Measurements from ENCODE around the gene PES1. TPM values are rescaled to one million over a fixed set of nuclear protein-coding genes. Genes with fewer than 3 reads are reported as not detected.

Gene PES1
- total RNA-seq, 1 experiment from 2014 or later = 111 TPM

DNA sequence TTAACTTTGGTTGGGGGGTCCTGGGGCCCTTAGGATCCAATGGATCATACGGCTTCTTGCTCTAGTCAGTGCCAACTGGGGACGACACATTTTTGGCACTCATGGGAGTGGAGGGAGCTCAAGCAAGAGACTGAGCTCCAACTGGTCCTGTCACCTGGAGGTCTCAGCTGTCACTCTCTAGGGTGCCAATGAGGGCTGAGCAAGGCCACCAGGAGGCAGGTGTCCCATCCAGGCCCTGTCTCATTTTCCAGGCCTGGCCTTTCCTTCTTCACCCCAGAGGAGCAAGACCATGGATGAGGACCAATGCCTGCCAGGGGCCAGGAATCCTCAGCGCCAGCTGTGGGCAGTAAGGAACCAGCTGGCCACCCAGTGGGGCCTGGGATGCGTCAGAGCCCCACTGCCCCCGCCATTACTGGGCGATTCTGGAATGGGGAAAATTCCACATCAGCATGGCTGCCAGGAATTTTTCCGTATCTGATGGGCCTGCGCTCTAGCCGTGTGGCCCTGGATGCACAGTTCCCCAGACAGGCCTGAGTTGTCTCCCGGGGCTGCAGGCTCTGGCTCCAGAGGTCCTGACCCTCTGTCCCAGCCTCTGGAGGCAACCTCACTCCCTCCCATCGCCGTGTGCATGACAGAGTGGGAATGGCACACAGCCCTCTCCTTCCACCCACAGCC is 16.6 kb downstream of the PES1 start:
- 0 out of 2 replicates have a peak, but pooled peaks cover 2% of the 10 kb centered on the region for H3K36me3 ChIP-seq (ENCODE audit: control insufficient read depth, insufficient read depth, low read length)
- TF ChIP-seq SIN3A (IDR thresholded peaks at IDR 0.05; ENCODE audit: borderline replicate concordance, insufficient read depth, low read depth, low read length) (no peak), POLR2AphosphoS5 (IDR thresholded peaks at IDR 0.05; ENCODE audit: low read depth, low read length) (no peak; the same call in 1 of the 2 replicates), TCF7L2 (IDR thresholded peaks at IDR 0.05; ENCODE audit: low read depth, low read length) (no peak)
- TF ChIP-seq, protein P1, sequence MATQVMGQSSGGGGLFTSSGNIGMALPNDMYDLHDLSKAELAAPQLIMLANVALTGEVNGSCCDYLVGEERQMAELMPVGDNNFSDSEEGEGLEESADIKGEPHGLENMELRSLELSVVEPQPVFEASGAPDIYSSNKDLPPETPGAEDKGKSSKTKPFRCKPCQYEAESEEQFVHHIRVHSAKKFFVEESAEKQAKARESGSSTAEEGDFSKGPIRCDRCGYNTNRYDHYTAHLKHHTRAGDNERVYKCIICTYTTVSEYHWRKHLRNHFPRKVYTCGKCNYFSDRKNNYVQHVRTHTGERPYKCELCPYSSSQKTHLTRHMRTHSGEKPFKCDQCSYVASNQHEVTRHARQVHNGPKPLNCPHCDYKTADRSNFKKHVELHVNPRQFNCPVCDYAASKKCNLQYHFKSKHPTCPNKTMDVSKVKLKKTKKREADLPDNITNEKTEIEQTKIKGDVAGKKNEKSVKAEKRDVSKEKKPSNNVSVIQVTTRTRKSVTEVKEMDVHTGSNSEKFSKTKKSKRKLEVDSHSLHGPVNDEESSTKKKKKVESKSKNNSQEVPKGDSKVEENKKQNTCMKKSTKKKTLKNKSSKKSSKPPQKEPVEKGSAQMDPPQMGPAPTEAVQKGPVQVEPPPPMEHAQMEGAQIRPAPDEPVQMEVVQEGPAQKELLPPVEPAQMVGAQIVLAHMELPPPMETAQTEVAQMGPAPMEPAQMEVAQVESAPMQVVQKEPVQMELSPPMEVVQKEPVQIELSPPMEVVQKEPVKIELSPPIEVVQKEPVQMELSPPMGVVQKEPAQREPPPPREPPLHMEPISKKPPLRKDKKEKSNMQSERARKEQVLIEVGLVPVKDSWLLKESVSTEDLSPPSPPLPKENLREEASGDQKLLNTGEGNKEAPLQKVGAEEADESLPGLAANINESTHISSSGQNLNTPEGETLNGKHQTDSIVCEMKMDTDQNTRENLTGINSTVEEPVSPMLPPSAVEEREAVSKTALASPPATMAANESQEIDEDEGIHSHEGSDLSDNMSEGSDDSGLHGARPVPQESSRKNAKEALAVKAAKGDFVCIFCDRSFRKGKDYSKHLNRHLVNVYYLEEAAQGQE (IDR thresholded peaks at IDR 0.05; ENCODE audit: insufficient read depth in 1 of 2, low read depth in 2 of 2, low read length in 1 of 2) = no peak
- TF ChIP-seq, protein P2, sequence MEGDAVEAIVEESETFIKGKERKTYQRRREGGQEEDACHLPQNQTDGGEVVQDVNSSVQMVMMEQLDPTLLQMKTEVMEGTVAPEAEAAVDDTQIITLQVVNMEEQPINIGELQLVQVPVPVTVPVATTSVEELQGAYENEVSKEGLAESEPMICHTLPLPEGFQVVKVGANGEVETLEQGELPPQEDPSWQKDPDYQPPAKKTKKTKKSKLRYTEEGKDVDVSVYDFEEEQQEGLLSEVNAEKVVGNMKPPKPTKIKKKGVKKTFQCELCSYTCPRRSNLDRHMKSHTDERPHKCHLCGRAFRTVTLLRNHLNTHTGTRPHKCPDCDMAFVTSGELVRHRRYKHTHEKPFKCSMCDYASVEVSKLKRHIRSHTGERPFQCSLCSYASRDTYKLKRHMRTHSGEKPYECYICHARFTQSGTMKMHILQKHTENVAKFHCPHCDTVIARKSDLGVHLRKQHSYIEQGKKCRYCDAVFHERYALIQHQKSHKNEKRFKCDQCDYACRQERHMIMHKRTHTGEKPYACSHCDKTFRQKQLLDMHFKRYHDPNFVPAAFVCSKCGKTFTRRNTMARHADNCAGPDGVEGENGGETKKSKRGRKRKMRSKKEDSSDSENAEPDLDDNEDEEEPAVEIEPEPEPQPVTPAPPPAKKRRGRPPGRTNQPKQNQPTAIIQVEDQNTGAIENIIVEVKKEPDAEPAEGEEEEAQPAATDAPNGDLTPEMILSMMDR (IDR thresholded peaks at IDR 0.05) = no peak
- H3K9me3 ChIP-seq (ENCODE audit: control insufficient read depth, insufficient read depth, low read depth, low read length) = no peaks in the 10 kb centered on the region
- peak overlapping the region in 1 of 2 experiments; percentile 16; a peak in 1 of 4 replicates for H3K4me3 ChIP-seq (ENCODE audit: low read depth in 2 of 2, low read length in 2 of 2)
- DNase-seq (ENCODE audit: low read depth, low spot score) = no peak
- peaks cover 11% of the 10 kb centered on the region for H3K4me1 ChIP-seq (ENCODE audit: control insufficient read depth, insufficient read depth, low read length)
- BruUV-seq (replicated peaks) = no TSS peak
- in situ Hi-C loops (cut with HindIII; ENCODE audit: low pct_unique_long_range_greater_than_20kb, low sequenced_read_pairs) (no loop called here), intact Hi-C loops (cut with micrococcal nuclease; ENCODE audit: unreplicated experiment) (no loop called here)
- ChIA-PET CTCF (no interaction called here), POLR2A (no interaction called here)
- peak; percentile 55 for ATAC-seq
- no peaks in the 10 kb centered on the region for H3K27me3 ChIP-seq (ENCODE audit: control insufficient read depth, insufficient read depth, low read length)
- no peak overlapping the region for H3K27ac ChIP-seq (ENCODE audit: low read length)

DNA sequence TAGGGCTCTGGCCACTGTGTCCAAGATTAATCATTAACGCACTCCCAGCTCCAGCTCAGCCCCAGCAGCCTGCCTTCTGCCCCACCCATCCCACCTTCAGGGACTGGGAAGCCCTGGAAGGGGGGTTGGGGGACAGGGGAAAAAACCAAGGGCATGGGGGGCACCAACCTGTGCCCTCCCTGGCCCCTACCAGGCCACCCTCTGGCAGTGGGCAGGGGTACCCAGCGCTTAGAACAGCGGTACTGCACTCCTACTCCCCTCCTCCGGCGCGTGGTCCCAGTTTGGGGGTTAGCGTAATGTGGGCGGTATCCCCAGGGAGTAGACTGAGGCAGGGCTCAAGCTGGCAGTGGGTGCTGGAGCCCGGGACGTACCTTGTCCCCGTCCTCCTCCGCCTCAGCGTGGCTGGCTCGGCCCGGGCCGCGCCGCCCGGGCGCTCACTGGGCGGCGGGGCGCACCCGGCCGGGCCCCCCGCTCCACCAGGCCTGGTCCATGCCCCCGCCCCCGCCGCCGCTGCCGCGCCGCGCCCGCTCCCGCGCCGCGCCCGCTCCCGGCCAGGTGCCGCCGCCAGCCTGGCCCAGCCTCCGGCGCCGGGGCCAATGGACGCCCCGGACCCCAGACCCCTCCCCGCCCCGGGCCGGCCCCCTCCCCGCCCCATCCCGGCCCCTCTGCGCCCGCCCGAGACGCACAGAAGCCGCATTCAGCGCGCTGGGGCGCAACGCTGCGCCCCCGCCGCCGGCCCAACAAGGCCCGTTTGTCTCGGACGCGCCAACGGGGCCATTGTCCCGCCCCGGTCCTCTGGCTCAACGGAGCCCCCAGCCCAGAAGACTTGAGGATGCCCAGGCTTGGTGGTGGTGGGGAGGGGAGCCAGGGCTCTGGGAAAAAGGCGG is 17.4 kb downstream of the PES1 start, which contains the start of gene GAL3ST1:
Gene GAL3ST1 (minus strand): TSS at position 571 of the 887 bp plus-strand sequence. CDS start 17,273 bp downstream, outside the sequence.
- ATAC-seq (peak; percentile 39), DNase-seq (ENCODE audit: low read depth, low spot score) (no peak)
- intact Hi-C loops (cut with micrococcal nuclease; ENCODE audit: unreplicated experiment) = no loop called here
- TF ChIP-seq, protein P2 (IDR thresholded peaks at IDR 0.05) = no peak
- TF ChIP-seq TCF7L2 (IDR thresholded peaks at IDR 0.05; ENCODE audit: low read depth, low read length) (no peak), POLR2AphosphoS5 (IDR thresholded peaks at IDR 0.05; ENCODE audit: low read depth, low read length) (no peak), SIN3A (IDR thresholded peaks at IDR 0.05; ENCODE audit: borderline replicate concordance, insufficient read depth, low read depth, low read length) (no peak)
- TF ChIP-seq, protein P1 (IDR thresholded peaks at IDR 0.05; ENCODE audit: insufficient read depth in 1 of 2, low read depth in 2 of 2, low read length in 1 of 2) = no peak
- in situ Hi-C loops (cut with HindIII; ENCODE audit: low pct_unique_long_range_greater_than_20kb, low sequenced_read_pairs) = no loop called here
- POLR2A ChIA-PET = no interaction called here
- 0 out of 2 replicates have a peak, but pooled peaks cover 2% of the 10 kb centered on the region for H3K36me3 ChIP-seq (ENCODE audit: control insufficient read depth, insufficient read depth, low read length)
- CTCF ChIA-PET = no interaction called here
- H3K4me1 ChIP-seq (ENCODE audit: control insufficient read depth, insufficient read depth, low read length) = peaks cover 11% of the 10 kb centered on the region
- no peaks in the 10 kb centered on the region for H3K9me3 ChIP-seq (ENCODE audit: control insufficient read depth, insufficient read depth, low read depth, low read length)
- H3K4me3 ChIP-seq (ENCODE audit: low read depth in 2 of 2, low read length in 2 of 2) = peak within 1 kb of the TSS in 1 of 2 experiments; percentile 16; a peak in 1 of 4 replicates
- H3K27ac ChIP-seq (ENCODE audit: low read length) = no peak within 1 kb of the TSS
- H3K27me3 ChIP-seq (ENCODE audit: control insufficient read depth, insufficient read depth, low read length) = no peaks in the 10 kb centered on the region
- no TSS peak for BruUV-seq (replicated peaks)
